ENCODE measurements around the gene ATP6V1G3.
"Not testable (repeated sequence)": the region's sequence is repeated elsewhere in the genome, so short reads cannot be mapped to it uniquely, and the experiment has no call there.

The ATP6V1G3 gene

GRCh38 chr1:198481661-198482060 is 58.8 kb downstream of the ATP6V1G3 start:
- Histone ChIP-seq H3K27me3 (ENCODE audit: low read depth) (no peaks in the 10 kb centered on the region), H3K36me3 (replicated peaks) (no peaks in the 10 kb centered on the region), H3K4me3 (no peak overlapping the region), H3K4me1 (no peaks in the 10 kb centered on the region), H3K9me3 (no peaks in the 10 kb centered on the region)
- no peak for DNase-seq (ENCODE audit: low spot score in 2 of 2)
- in situ Hi-C loops (cut with MboI; ENCODE audit: low sequenced_read_pairs) = no loop called here

- no peaks in the 10 kb centered on the region for H3K36me3 ChIP-seq (replicated peaks)
- no peak for DNase-seq (ENCODE audit: low spot score in 2 of 2)
- no peaks in the 10 kb centered on the region for H3K9me3 ChIP-seq
- H3K4me1 ChIP-seq = no peaks in the 10 kb centered on the region
- in situ Hi-C loops (cut with MboI; ENCODE audit: low sequenced_read_pairs) = no loop called here
- H3K27me3 ChIP-seq (ENCODE audit: low read depth) = no peaks in the 10 kb centered on the region
- no peak overlapping the region for H3K4me3 ChIP-seq
Measured at GRCh38 chr1:198480876-198481275, 59.6 kb downstream of the ATP6V1G3 start.

GRCh38 chr1:198477354-198477753 is 63.1 kb downstream of the ATP6V1G3 start:
- DNase-seq (ENCODE audit: low spot score in 2 of 2); H3K4me1 ChIP-seq; H3K36me3 ChIP-seq (replicated peaks); H3K4me3 ChIP-seq; in situ Hi-C loops (cut with MboI; ENCODE audit: low sequenced_read_pairs); H3K9me3 ChIP-seq; H3K27me3 ChIP-seq (ENCODE audit: low read depth): not testable (repeated sequence)

All from HAP-1 (cell line).